Sigmoid colon (tissue), 3 donors: ENCODE results near the gene BNIPL.

Experiments
- POLR2A ChIP-seq, 2 donors: fragments of 450-650 bp; IDR thresholded peaks; one replicate each; pipeline ENCODE4 v1.6.1; 2016; ENCODE audit warnings: antibody characterized with exemption in 2 of 2, mild to moderate bottlenecking in 2 of 2, moderate library complexity in 2 of 2
- TF ChIP-seq, protein P1 (sequence below), 4 experiments: fragments of 450-650 bp in 3 of 4; fragments of 200-600 bp in 1 of 4; IDR thresholded peaks; one replicate each; pipeline ENCODE4 v1.5.1; 2016 to 2019; ENCODE audit warnings: antibody characterized with exemption in 4 of 4, mild to moderate bottlenecking in 3 of 4, moderate library complexity in 2 of 4

DNA sequence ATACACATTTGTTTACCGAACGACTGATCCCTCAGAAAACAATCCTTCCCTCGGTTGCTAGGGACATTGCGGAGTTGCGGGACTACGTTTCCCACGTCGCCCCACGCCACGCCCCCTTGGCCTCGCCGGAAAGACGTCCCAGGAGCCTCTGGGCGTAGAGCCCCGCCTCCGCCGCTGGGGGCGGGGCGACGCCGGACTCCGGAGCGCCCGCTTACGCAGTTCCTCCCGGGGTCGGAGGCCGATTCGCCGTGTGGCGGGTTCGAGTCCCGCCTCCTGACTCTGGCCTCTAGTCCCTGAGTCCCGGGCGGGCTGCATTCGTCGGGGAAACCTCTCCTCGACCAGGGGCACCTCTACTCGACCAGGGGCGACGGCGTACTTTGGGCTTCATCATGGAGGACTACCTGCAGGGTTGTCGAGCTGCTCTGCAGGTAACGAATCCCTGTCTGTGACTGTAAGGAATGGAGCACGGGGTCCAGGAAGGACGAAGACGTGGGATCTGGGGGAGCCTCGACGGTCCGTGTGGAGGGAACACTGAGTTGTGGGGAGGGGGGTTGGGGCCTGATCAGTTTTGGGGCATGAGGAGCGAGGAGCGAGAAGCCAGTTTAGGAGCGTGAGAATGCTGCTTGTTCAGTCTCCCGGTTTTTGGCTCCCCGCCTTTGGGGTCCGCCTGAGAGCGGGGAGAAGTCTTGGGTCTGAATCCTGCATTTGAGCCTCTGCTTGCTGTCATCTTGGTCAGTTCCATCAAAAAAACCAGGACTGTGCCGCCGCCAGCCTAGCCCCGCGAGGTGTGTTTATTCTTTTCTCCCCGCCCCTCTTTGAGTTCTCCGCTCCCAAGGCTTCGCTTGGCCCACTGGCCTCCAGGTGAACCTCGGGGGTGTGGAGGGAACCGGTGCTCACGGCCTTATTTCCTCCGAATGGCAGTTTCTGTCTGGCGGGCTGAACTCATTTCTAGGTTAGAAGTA, 27.9 kb upstream of the BNIPL start, which contains the start of gene PRUNE1:
- TF ChIP-seq, protein P1, sequence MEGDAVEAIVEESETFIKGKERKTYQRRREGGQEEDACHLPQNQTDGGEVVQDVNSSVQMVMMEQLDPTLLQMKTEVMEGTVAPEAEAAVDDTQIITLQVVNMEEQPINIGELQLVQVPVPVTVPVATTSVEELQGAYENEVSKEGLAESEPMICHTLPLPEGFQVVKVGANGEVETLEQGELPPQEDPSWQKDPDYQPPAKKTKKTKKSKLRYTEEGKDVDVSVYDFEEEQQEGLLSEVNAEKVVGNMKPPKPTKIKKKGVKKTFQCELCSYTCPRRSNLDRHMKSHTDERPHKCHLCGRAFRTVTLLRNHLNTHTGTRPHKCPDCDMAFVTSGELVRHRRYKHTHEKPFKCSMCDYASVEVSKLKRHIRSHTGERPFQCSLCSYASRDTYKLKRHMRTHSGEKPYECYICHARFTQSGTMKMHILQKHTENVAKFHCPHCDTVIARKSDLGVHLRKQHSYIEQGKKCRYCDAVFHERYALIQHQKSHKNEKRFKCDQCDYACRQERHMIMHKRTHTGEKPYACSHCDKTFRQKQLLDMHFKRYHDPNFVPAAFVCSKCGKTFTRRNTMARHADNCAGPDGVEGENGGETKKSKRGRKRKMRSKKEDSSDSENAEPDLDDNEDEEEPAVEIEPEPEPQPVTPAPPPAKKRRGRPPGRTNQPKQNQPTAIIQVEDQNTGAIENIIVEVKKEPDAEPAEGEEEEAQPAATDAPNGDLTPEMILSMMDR (IDR thresholded peaks at IDR 0.05): no peak
- peak; percentile 17 to 37 for TF ChIP-seq POLR2A (IDR thresholded peaks at IDR 0.05)
